Measurements from ENCODE around the gene SPAAR.

DNA sequence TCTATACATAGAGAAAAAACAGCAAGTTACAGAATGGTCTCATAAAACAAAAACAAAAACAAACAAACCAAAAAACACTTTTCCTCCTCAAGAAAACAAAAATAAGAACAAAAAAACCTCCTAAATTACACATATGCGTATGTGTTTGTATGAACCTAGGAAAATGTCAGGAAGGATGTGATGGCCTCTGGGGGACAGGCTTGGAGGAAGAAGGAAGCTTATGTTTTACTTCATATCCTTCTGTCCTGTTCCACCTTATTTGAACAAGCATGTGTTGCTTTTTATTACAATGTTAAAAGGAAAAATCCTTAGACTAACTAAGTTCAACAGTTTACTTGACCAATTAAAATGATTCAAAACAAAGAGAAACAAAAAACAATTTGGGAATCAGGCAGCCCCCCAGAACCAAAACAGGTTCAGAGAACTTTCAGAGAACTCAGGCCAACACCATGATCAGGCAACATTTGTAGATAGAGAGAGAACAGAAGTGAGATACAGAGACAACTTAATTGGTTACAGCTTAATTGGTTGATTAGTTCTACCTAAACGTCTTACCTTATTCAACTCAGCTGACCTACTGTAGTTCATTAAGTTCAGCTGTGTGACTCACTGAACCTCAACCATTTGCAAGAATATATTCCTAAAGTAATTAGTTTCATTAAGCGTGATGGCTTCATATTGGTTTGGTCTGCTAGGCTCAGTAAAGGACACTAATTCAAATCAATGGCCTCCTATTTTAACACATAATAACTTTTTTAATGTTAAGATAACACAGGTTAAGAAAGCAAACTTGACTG lies 10.1 kb downstream of the SPAAR start:
- TF ChIP-seq TAF1 (IDR thresholded peaks at IDR 0.05; ENCODE audit: borderline replicate concordance, insufficient read depth, low read length): no peak
- TF ChIP-seq POLR2AphosphoS5 (IDR thresholded peaks at IDR 0.05; ENCODE audit: low read depth, low read length): no peak
- TF ChIP-seq, protein P1, sequence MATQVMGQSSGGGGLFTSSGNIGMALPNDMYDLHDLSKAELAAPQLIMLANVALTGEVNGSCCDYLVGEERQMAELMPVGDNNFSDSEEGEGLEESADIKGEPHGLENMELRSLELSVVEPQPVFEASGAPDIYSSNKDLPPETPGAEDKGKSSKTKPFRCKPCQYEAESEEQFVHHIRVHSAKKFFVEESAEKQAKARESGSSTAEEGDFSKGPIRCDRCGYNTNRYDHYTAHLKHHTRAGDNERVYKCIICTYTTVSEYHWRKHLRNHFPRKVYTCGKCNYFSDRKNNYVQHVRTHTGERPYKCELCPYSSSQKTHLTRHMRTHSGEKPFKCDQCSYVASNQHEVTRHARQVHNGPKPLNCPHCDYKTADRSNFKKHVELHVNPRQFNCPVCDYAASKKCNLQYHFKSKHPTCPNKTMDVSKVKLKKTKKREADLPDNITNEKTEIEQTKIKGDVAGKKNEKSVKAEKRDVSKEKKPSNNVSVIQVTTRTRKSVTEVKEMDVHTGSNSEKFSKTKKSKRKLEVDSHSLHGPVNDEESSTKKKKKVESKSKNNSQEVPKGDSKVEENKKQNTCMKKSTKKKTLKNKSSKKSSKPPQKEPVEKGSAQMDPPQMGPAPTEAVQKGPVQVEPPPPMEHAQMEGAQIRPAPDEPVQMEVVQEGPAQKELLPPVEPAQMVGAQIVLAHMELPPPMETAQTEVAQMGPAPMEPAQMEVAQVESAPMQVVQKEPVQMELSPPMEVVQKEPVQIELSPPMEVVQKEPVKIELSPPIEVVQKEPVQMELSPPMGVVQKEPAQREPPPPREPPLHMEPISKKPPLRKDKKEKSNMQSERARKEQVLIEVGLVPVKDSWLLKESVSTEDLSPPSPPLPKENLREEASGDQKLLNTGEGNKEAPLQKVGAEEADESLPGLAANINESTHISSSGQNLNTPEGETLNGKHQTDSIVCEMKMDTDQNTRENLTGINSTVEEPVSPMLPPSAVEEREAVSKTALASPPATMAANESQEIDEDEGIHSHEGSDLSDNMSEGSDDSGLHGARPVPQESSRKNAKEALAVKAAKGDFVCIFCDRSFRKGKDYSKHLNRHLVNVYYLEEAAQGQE (IDR thresholded peaks at IDR 0.05; ENCODE audit: insufficient read depth in 1 of 2, low read depth in 2 of 2, low read length in 2 of 2): no peak
- TF ChIP-seq FOXP2 (optimal IDR thresholded peaks at IDR 0.05; ENCODE audit: borderline replicate concordance, extremely low read depth, extremely low read length, insufficient read depth): no peak
- no peak for TF ChIP-seq SIN3A (IDR thresholded peaks at IDR 0.05; ENCODE audit: borderline replicate concordance, insufficient read depth, low read length)
